Heart left ventricle (tissue), 13 donors: Measurements from ENCODE around the gene GFI1B.

Experiments used
- POLR2A ChIP-seq, 2 donors: fragments of 450-650 bp; IDR thresholded peaks; one replicate each; pipeline ENCODE4 v1.6.1; 2017; ENCODE audit warnings: antibody characterized with exemption in 2 of 2, mild to moderate bottlenecking in 2 of 2, moderate library complexity in 2 of 2
- TF ChIP-seq, protein P1 (sequence below), 12 donors: fragments of 200-600 bp; sonication (generic) in 4 of 12; IDR thresholded peaks; one replicate each; pipeline versions ENCODE4 v1.5.0 to v1.8.0; 2018 to 2022; ENCODE audit warnings: antibody characterized with exemption in 12 of 12, mild to moderate bottlenecking in 5 of 12
- donor health status: ischemic (EF 13 %, LVEDD 7.1; RV severe dilation, severe dysfunction).
- donor health status: DM: no; HTN: yes; CAD: no.
- donor health status: DM: no; HTN: no; CAD: no.
- donor health status: ischemic (EF 25% LVEDD 6.9; RV normal size, moderate dysfunction).
- donor health status: ischemic (EF 25% LVEDD 5.7; RV mildly dilated, moderate dysfunction).
- donor health status: ischemic (EF 35%, LVEDD 5.7; RV mildly dilated, moderate dysfunction).
- donor health status: nonischemic (EF 11% LVEDD 7.7; RV severe dilation, severe dysfunction).
- donor health status: DM: yes; HTN: yes; CAD: no.
- donor health status: PGD.
- donor health status: ischemic (EF 29% LVEDD 5.4; RV normal size, mild dysfunction).
- donor health status: nonischemic (EF 23%, LVEDD 6.1; RV moderate dilation, normal function).

GRCh38 chr9:132991351-132992300 lies 13.1 kb downstream of the GFI1B start:
- TF ChIP-seq, protein P1, sequence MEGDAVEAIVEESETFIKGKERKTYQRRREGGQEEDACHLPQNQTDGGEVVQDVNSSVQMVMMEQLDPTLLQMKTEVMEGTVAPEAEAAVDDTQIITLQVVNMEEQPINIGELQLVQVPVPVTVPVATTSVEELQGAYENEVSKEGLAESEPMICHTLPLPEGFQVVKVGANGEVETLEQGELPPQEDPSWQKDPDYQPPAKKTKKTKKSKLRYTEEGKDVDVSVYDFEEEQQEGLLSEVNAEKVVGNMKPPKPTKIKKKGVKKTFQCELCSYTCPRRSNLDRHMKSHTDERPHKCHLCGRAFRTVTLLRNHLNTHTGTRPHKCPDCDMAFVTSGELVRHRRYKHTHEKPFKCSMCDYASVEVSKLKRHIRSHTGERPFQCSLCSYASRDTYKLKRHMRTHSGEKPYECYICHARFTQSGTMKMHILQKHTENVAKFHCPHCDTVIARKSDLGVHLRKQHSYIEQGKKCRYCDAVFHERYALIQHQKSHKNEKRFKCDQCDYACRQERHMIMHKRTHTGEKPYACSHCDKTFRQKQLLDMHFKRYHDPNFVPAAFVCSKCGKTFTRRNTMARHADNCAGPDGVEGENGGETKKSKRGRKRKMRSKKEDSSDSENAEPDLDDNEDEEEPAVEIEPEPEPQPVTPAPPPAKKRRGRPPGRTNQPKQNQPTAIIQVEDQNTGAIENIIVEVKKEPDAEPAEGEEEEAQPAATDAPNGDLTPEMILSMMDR (IDR thresholded peaks at IDR 0.05) = no peak
- TF ChIP-seq POLR2A (IDR thresholded peaks at IDR 0.05) = no peak
